NCI-H748 (cell line): Measurements from ENCODE around the gene FAM219A.

Experiments
- DNase-seq: peaks from one replicate; lab custom pipeline; 2025; ENCODE audit not compliant: unreplicated experiment; lab: John Stamatoyannopoulos, UW

Gene FAM219A, protein sequence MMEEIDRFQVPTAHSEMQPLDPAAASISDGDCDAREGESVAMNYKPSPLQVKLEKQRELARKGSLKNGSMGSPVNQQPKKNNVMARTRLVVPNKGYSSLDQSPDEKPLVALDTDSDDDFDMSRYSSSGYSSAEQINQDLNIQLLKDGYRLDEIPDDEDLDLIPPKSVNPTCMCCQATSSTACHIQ

DNA sequence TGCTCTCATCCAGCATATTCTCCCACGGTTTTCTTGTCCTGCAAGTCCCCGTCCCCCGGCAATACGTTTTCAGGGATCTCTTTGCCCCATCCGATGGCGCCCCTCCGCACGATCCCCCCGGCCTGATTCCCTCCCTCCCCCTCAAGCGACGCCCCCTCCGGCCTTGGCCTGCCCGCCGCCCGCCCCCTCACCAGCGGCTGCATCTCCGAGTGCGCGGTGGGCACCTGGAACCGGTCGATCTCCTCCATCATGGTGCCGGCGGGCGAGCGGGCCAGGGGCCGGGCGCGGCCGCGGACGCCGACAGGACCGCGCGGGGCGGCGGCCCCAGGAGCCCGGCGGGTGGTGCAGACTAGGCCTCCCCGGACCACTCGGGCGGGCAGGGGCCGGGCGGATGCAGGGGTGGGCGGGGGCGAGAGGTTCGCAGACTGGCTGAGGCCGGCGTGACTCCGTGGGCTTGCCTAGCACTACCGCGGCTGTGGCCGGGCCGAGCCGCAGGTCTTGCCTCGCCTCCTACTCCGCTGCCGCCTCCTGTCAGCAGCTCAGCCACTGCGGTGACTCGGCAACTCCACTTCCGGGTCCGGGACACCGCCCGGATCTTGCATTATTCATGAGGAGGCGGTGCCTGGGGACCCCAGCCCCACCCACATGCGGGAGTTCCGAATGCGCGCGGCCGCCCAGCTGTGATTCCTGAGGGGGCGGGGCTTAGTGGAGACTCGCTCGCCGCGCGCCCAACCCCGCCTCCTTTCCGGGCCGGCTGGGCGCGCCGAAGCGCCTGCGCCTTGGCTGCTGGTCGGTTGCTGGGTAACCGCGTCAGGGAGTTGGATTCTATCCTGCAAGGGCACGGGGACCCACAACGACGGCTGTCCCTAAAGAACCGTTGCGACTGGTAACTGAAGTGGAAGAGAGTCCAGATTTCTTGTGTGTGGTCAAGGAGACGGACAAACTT, at the start of gene FAM219A, which contains the start of gene DNAI1:
FAM219A (minus strand) TSS at position 558 of the 946 bp plus-strand sequence; CDS start at position 251, 307 bp downstream.
DNAI1 (plus strand) TSS at position 793 of the 946 bp plus-strand sequence. CDS start 201 bp downstream, outside the sequence.
- peak; percentile 99 for DNase-seq

DNA sequence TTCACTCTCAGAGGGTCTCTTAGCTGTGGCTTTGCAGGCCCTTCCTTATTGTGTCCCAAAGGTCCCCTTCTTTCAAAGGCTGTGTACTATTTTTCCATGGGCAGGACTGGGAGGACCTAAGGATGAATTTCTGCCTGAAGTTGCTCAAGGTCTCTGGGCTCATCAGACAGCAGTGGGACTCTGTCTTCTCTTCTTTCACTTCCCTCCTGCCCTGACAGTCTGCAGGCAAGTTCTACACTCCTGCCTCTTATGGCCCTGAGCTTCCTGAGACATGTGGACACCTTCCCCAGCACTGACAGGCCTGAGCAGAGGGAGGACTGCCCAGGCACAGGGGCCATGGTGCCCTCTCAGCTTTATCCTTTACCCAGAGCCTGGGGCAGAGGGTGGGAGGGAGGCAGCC, 49.6 kb upstream of the FAM219A start:
- DNase-seq, result no peak

DNA sequence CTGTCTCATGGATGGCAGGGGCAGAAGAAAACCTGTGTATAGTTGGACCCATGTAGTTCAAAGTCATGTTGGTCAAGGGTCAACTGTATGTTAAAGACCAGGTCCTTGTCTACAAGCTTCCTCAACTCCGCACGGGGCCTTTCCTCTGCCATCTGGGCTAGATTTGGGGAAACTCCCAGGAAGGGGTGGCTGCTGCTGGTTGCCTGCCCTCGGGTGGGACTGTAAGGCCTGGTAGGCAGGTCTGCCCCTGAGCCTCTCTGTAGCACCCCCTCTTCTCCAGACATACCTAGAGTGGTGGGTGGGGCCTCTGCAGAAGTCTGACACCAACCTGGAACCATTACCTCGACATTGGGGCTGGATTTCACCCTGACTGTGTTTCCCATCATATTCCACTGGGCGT, 49.2 kb upstream of the FAM219A start:
- no peak for DNase-seq

DNA sequence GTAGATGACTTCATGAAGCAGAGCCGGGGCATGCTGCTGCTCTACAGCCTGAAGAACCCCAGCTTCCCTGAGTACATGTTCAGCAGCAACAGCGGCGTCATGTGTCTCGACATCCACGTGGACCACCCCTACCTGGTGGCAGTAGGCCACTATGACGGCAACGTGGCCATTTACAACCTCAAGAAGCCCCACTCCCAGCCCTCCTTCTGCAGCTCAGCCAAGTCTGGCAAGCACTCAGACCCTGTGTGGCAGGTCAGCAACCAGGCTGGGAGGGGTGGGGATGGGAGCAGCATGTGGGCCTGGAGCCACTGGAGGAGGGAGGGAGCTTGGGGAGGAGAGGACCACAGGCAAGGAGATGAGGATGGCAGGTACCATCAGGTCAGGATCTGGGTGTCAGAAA, 48.3 kb upstream of the FAM219A start:
- no peak for DNase-seq

DNA sequence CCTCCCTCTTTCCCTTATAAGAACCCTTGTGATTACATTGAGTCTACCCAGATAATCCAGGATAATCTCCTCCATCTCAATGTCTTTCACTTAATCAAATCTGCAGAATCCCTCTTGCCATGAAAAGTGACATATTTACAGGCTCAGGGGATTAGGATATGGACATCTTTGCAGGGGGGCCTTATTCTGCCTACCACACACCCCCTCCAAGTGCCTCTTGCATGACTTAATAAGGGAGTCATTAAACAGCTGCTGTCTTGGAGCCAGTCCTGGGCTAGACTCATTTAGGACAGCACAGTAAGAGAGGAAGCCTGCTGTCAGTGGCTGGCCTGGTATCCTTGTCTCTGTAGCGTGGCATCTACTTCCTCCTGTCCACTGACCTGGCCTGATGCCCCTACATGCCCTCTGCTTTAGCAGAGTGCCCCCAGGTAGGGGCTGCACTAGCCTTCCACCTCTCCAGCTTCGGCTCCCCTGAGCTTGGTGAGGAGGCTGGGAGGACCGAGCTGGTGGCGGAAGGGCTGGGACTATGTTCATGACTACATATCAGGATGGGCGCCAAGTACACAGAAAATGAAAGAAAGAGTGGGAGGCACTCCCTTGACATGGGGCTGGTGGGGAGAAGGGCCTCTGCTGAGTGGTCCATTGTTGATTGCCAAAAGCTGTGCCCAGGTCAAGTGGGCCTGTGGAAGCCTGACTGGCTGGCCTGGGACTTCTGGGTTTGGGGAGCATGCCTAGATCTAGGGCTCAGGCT, 47.2 kb upstream of the FAM219A start:
- no peak for DNase-seq

DNA sequence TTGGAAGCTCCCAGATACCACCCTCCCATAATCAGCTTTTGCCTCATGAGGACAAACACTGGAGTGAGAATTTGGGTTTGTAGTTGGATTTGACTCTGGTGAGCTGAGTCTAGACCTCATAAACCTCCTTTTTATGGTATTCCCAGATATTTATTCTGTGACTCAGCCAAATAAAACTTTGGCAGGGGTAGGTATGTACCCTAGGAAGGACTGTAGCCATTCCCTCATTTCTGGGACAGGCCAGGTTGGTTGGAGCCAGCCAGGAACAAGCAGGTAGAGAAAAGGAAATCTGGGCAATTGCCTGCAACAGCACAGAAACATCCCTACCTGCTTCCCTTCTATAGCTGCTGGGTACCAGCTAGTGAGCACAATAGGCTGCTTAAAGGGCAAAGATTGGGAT, 45.0 kb upstream of the FAM219A start:
- DNase-seq, result no peak

DNA sequence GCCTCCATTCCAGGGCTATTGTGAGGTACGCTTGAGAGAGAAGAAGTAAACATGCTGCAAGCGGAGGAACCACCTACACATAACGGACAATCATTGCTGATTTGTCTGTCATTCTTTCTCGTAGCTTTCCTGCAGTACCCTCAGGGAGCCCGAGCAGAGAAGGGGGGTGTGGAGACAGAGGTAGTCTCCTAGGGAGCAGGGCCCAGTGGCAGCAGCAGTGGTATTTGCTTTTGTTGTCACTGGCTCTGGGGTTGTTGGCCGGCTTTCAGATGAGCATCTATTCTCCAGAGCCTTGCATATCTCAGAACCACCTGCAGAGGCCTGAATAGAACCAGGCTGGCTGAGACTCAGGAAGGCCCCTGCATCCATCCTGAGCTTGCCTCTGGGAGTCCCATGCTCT, 44.5 kb upstream of the FAM219A start:
- no peak for DNase-seq

DNA sequence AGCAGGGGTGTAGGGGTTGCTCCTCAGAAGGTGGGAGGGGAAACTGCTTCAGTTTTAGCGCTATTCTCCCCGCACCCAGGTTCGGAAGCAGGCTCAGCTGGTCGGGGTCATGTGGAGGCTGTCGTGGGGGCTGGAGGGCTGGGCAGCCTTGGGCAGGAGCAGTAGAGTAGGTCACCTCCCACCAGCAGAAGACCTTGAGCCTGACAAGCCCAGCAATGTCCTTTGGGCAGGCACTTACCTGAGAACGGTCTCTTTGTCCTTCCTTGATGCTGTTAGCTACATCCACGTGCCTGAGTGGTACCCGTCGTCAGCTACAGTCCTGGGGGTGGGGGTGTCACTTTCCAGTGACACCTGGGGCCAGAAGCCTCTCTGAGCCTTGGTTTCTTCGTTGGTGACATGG, 44.1 kb upstream of the FAM219A start:
- DNase-seq, result no peak

DNA sequence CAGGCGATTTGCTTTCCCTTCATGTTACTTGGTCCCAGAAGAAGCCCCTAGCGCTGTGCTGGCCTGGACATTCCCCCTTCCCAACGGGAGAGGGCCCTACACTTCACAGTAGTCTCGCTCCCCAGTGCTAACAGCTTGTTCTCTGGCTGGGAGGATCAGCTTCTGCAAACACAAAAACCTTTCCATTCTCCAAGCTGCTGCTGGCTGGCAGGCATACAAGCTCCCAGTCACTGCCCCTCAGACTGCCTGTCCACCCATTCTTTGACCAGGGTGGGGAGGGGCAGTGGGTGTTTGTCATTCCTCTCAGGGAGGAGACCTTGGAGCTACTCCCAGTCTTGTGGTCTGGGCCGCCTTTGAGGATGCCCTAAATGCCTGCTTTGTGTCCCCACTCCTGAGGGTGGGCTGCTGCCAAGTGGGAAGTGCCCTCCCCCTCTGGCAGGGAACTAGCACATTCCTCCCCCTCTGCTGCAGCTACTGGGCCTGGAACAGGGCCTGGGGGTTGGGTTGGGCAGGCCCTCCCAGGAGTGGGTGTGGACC, 43.6 kb upstream of the FAM219A start:
- DNase-seq, result peak; percentile 22

DNA sequence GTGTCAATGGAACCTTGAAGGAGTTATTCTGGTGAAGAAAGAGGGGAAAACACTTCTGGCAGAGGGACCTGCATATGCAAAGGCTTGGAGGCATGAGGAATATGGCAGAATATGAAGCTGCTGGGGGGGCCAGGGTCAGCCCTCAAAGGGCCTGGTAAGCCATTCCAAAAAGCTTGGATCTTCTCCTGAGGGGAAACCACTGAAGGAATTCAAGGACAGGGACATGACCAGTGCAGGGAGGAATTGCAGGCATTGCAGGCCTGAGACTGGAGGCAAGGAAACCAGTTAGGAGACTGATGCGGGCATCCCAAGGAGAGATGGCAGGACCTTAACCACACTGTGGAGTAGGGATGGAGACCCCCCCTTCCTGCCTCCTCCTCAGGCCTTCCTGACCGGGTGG, 43.0 kb upstream of the FAM219A start:
- DNase-seq, result no peak

DNA sequence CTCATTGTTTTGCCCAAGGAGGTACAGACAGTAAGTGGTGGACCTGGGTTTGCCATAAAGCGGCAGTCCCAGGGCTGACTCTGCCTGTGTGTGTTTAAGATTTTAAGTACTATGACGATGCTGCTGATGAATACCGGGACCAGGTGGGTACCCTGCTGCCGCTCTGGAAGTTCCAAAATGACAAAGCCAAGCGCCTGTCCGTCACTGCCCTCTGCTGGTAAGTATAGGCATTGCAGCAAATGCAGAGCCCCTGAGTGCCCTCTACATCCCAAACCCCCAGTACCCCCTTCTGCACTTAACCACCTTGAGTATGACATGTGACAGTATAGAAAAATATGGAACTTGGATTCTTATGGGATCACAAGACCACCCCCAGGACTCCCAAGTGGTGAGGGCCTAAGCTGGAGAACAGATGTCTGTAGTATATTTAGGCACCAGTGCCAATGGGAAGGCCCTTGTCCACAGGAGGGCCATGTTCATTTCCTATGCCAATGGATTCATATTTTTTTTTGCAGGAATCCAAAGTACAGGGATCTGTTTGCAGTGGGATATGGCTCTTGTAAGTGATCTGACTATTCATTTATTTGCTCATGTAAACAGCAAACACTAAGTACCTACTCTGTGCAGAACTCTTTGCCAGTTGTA, 42.4 kb upstream of the FAM219A start:
- peak; percentile 68 for DNase-seq

DNA sequence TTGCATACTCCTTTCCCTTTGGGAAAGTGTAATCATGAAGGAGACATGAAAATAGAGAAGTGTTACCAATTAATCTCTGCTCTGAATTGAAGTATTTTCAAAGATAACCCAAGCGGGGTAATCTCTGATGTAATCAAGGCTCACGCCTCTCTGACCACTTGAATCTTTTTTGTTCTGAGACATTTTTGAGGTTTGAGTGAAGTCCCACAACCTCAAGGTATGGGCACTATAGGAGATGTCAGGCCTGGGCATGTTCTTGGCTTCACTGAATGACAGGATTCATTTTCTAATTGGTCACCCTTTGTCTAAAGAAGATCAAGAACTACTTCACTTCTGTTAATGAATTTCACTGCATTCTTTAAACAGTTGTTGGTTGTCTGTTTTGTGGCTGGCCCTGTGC, 40.7 kb upstream of the FAM219A start:
- no peak for DNase-seq

DNA sequence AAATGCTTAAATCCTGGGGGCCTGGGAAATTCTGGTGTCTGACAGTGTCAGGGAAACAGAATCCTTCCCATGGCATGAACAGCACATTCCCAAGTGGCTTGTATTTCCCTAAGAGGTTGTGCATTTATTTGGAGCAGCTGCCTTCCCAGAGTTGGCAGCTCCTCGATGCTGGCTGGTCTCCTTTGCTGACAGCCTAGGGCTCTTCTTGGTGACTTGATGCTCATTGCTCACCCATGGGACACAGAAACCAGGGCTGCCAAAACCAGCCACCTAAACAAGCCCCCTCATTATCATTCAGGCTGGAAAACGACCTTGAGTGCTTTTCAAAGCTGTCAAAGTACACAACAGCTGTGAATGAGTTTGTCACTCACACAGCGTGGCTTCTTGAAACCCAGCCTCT, 40.2 kb upstream of the FAM219A start:
- DNase-seq, result no peak

DNA sequence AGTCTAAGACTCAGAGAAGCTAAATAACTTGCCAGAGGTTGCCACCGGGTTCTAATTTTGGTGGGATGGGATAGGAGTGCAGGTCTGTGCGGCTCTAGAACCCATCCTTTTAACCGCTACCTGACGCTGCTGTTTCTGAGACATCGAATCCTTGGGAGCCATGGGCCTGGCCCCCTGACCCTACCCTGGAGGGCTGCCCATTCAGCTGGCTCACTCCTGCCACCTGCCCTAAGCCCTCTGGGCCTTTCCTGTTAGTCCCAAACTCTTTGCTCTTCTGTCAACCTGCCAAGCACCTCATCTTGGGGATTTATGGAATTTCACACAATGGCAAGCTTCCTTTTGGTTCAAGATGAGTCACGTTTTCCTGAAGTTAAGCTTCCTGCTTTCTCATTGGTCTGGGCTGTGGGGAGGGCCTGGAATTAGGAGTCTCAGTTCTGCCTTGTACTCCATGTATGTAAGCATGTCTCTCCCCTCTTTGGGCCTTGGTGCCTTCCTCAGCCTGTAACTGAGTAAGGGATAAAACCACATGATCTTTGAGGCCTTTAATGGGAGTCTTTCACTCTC, 37.9 kb upstream of the FAM219A start:
- DNase-seq, result no peak

DNA sequence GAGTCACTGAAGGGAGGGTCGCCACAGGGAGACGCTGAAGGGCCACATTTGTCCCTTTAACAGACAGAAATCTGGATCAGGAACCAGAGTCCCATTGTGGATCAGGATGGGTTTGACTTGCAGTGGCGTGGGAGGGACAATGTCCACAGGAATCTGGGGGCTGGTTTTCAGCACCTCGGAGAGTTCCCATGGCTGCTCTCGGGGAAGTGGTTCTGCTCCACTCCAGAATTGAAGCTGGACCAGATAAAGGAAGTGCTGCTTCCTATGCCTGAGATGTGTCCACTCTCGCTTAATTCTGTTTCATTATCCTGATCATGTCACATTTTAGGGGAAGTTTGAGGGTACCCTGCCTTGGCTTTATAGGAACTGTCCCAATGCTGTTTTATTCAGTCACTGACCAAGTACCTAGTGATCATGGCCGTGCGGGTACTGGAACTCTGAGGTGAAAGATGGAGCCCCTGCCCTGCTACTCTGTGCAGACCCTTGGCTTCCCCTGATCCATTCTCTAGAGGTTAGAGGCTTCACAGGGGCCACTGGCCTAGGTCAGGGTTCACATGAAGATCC, 35.7 kb upstream of the FAM219A start:
- no peak for DNase-seq

DNA sequence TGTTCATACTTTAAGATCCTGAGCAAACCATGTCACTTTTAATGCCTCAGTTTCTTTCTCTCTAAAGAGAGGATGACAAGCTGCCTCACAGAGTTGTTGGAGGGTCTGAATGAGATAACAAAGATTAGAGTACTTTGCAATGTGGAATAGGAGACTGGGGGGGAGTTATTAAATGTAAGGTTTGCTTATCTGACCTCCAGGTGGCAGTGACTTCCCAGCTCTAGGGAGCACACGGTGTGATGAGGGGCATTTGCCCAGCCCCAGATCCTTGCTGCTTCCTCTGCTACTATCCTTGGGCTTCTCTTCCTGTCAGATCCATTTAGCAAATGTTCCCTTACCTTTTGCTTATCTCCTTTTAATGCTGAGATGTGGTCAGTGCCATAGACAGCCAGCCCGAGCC, 33.7 kb upstream of the FAM219A start:
- no peak for DNase-seq

DNA sequence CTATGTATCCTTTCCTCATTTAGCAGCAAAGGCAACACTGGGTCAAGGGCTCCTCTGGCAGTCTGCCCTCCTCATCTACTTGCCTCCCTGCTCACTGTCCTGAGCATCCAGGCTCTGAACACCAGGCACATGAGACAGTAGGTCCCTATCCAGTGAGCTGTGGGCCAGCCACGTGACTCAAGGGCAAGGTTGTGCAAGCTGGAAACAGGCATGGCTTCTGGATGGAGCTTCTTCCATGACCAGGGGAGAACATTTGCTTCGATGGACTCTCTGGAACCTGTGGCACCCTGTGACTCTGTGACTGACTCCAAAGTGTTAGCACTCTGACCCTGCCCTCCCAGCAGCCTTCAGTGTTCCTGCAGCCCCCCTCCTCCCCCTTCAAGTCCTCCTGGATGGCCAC, 33.2 kb upstream of the FAM219A start:
- no peak for DNase-seq

DNA sequence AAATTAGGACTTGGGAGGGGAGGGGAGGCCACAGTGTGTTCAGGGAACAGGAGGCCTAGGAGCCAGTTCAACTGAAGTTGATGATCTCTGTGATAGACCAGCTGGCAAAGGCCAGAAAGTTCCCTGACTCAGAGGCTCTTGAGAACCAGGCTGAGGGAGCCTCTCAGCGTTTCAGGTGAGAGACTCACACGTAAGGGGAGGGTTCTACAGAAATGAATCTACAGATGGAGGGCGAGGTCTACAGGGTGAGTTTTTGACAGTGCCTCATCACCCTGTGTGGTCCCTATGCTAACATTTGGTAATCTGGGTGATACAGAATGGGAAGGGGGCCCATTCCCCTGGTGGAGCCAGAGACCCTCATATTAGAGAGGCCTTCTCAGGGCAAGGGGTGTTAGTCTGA, 32.4 kb upstream of the FAM219A start:
- no peak for DNase-seq

DNA sequence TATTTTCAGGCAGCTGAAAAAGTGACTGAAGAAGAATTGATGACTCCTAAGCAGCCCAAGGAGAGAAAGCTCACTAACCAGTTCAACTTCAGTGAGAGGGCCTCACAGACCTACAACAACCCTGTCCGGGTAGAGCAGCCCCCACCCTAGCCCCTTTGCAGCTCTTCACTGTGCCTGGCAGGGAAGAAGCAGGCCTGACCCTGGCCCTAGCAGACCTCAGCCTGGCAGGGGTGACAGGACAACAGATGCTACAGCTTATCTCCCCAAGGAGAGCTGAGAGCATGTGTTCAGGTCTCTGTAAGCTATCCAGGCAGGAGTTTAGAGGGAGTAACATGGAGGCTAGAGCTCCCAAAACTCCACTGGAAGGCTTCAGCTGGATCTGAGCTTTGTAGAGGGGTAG, 32.0 kb upstream of the FAM219A start:
- no peak for DNase-seq

DNA sequence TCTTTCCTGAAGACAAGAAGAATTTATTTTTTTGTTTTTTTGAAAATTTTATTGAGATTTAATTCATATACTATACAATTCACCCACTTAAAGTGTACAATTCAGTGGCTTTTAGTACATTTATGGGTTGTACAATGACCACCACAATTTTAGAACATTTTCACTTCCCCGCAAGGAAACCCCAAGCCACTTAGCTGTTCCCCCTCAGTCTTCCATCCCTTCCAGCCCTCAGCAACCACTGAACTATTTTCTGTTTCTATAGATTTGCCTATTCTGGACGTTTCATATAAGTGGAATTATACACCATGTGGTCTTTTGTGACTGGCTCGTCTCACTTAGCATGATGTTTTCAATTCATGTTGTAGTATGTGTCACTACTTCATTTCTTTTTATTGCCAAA, 28.2 kb upstream of the FAM219A start:
- no peak for DNase-seq
